Panc1 (cell line): ENCODE results near the gene HNRNPC. TPM values are rescaled to one million over a fixed set of nuclear protein-coding genes. Genes with fewer than 3 reads are reported as not detected.
"Not testable (repeated sequence)": the region's sequence is repeated elsewhere in the genome, so short reads cannot be mapped to it uniquely, and the experiment has no call there.

Experiments
- ATAC-seq: fragments of 200-7000 bp; cut with Tn5 transposase; 2 replicates; pipeline ENCODE4 v1.9.1; 2020; ENCODE audit warnings: mild to moderate bottlenecking, moderate library complexity
- BruUV-seq: library from RNA; stranded (reverse); fragments of 400-500 nt; replicated peaks from 2 replicates; lab custom pipeline; 2021; lab: Mats Ljungman, UMichigan
- CTCF ChIA-PET: fragments of 300-600 bp; sonication (Branson Sonifier 250); formaldehyde crosslinking; loops from one replicate; lab custom pipeline; 2022; ENCODE audit warnings: antibody characterized with exemption; lab: Charles Lee
- POLR2A ChIA-PET: fragments of 300-600 bp; sonication (Branson Sonifier 250); formaldehyde crosslinking; loops from one replicate; lab custom pipeline; 2022; ENCODE audit warnings: antibody characterized with exemption; lab: Charles Lee
- DNase-seq: peaks from one replicate; pipeline ENCODE4 v3.0.0-alpha.2; 2010; ENCODE audit warnings: low read depth, low spot score
- H3K27ac ChIP-seq: 2 replicates; pipeline ENCODE4 v1.5.1; 2011; ENCODE audit warnings: mild to moderate bottlenecking, low read length, inconsistent platforms
- H3K27me3 ChIP-seq: fragments of 200-500 bp; sonication (Bioruptor generic); 2 replicates; pipeline ENCODE4 v1.6.0; 2014; ENCODE audit warnings: low read length, inconsistent platforms; ENCODE audit not compliant: control insufficient read depth, insufficient read depth
- H3K36me3 ChIP-seq: fragments of 200-500 bp; sonication (Bioruptor generic); 2 replicates; pipeline ENCODE4 v1.5.1; 2014; ENCODE audit warnings: inconsistent platforms, mild to moderate bottlenecking, low read length, moderate library complexity; ENCODE audit not compliant: control insufficient read depth, insufficient read depth
- H3K4me1 ChIP-seq: 2 replicates; pipeline ENCODE4 v1.5.1; 2011; ENCODE audit warnings: inconsistent platforms, mild to moderate bottlenecking, low read length, moderate library complexity; ENCODE audit not compliant: control insufficient read depth, insufficient read depth
- H3K4me3 ChIP-seq, 2 experiments: 2 replicates each; pipeline ENCODE4 v1.5.1; 2011 to 2012; ENCODE audit warnings: low read depth in 2 of 2, low read length in 2 of 2, mild to moderate bottlenecking in 2 of 2, inconsistent platforms in 1 of 2, moderate library complexity in 1 of 2
- H3K9me3 ChIP-seq: fragments of 200-500 bp; sonication (Bioruptor generic); 2 replicates; pipeline ENCODE4 v1.5.1; 2014; ENCODE audit warnings: low read depth, mild to moderate bottlenecking, inconsistent platforms, low read length, moderate library complexity; ENCODE audit not compliant: control insufficient read depth, insufficient read depth
- CTCF ChIP-seq: fragments of 450-650 bp; IDR thresholded peaks from 2 replicates; pipeline ENCODE4 v1.5.1; 2017; ENCODE audit warnings: mild to moderate bottlenecking
- POLR2AphosphoS5 ChIP-seq: IDR thresholded peaks from 2 replicates; pipeline ENCODE4 v1.6.1; 2012; ENCODE audit warnings: mild to moderate bottlenecking, low read depth, low read length, moderate library complexity
- SIN3A ChIP-seq: IDR thresholded peaks from 2 replicates; pipeline ENCODE4 v1.6.1; 2012; ENCODE audit warnings: low read depth, mild to moderate bottlenecking, low read length, moderate library complexity, borderline replicate concordance; ENCODE audit not compliant: insufficient read depth
- TCF7L2 ChIP-seq: IDR thresholded peaks from 2 replicates; pipeline ENCODE4 v1.6.1; 2011; ENCODE audit warnings: mild to moderate bottlenecking, low read depth, low read length, inconsistent platforms
- in situ Hi-C: cut with HindIII; loops from 2 replicates; pipeline ENCODE4 v1.10.0; 2016; ENCODE audit warnings: low sequenced_read_pairs, low pct_unique_long_range_greater_than_20kb
- intact Hi-C: fragments of 100-400 bp; cut with micrococcal nuclease; formaldehyde crosslinking; loops from one replicate; pipeline ENCODE4 v1.10.0; 2022; ENCODE audit not compliant: unreplicated experiment
- total RNA-seq: library from RNA; stranded (reverse); gene quantifications from one replicate; pipeline ENCODE4 v1.2.1, GENCODE V29; 2021; ENCODE audit not compliant: unreplicated experiment
- TF ChIP-seq, protein P1 (sequence below), 2 experiments: IDR thresholded peaks; 2 replicates each; pipeline ENCODE4 v1.6.1; 2011 to 2012; ENCODE audit warnings: low read depth in 2 of 2, control low read depth in 1 of 2, low read length in 1 of 2, mild to moderate bottlenecking in 1 of 2, moderate library complexity in 1 of 2; ENCODE audit not compliant: insufficient read depth in 1 of 2

HNRNPC gene
- total RNA-seq, 1 experiment from 2014 or later: 537 TPM

- Histone ChIP-seq H3K27me3 (no peaks in the 10 kb centered on the region), H3K4me1 (peaks cover 14% of the 10 kb centered on the region), H3K36me3 (peaks cover 46% of the 10 kb centered on the region), H3K9me3 (no peaks in the 10 kb centered on the region), H3K4me3 (no peak overlapping the region), H3K27ac (no peak overlapping the region)
- in situ Hi-C loops (no loop called here), intact Hi-C loops (no loop called here)
- TF ChIP-seq SIN3A: no peak
- TF ChIP-seq, protein P1, sequence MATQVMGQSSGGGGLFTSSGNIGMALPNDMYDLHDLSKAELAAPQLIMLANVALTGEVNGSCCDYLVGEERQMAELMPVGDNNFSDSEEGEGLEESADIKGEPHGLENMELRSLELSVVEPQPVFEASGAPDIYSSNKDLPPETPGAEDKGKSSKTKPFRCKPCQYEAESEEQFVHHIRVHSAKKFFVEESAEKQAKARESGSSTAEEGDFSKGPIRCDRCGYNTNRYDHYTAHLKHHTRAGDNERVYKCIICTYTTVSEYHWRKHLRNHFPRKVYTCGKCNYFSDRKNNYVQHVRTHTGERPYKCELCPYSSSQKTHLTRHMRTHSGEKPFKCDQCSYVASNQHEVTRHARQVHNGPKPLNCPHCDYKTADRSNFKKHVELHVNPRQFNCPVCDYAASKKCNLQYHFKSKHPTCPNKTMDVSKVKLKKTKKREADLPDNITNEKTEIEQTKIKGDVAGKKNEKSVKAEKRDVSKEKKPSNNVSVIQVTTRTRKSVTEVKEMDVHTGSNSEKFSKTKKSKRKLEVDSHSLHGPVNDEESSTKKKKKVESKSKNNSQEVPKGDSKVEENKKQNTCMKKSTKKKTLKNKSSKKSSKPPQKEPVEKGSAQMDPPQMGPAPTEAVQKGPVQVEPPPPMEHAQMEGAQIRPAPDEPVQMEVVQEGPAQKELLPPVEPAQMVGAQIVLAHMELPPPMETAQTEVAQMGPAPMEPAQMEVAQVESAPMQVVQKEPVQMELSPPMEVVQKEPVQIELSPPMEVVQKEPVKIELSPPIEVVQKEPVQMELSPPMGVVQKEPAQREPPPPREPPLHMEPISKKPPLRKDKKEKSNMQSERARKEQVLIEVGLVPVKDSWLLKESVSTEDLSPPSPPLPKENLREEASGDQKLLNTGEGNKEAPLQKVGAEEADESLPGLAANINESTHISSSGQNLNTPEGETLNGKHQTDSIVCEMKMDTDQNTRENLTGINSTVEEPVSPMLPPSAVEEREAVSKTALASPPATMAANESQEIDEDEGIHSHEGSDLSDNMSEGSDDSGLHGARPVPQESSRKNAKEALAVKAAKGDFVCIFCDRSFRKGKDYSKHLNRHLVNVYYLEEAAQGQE (IDR thresholded peaks at IDR 0.05; ENCODE audit: insufficient read depth in 1 of 2, low read depth in 2 of 2, low read length in 1 of 2): no peak
- TF ChIP-seq POLR2AphosphoS5: no peak
- TF ChIP-seq CTCF: no peak
- TF ChIP-seq TCF7L2: no peak
- no peak for DNase-seq
- no TSS peak for BruUV-seq
- ATAC-seq: no peak
- ChIA-PET POLR2A (no interaction called here), CTCF (no interaction called here)
Measured at GRCh38 chr14:21215130-21215878, 53.9 kb downstream of the HNRNPC start.

DNA sequence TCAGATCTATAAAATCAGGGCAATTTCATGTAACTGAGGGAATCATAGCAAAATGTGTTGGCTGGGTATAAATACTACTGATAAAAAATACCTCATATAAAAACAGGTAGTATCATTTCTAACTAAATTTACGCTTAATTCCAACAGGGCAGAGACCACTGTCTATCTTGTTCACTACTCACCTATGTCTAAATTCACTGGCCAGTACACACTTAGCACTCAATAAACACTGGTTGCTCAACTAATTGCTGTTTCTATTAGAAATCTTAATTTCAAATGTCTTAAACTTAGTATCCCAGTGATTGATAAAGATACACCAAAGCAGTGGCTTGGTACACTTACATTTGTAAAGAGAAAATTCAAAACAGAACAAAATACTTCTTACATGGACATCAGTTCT, 55.6 kb downstream of the HNRNPC start:
- Histone ChIP-seq H3K36me3 (peaks cover 54% of the 10 kb centered on the region), H3K27me3 (no peaks in the 10 kb centered on the region), H3K27ac (no peak overlapping the region), H3K9me3 (no peaks in the 10 kb centered on the region), H3K4me1 (peaks cover 7% of the 10 kb centered on the region), H3K4me3 (no peak overlapping the region)
- intact Hi-C loops: no loop called here
- no peak for DNase-seq
- BruUV-seq: no TSS peak
- in situ Hi-C loops: no loop called here
- ChIA-PET CTCF (no interaction called here), POLR2A (no interaction called here)
- TF ChIP-seq, protein P1 (IDR thresholded peaks at IDR 0.05; ENCODE audit: insufficient read depth in 1 of 2, low read depth in 2 of 2, low read length in 1 of 2): no peak
- TF ChIP-seq SIN3A (no peak), TCF7L2 (no peak), CTCF (no peak), POLR2AphosphoS5 (no peak)
- no peak for ATAC-seq

DNA sequence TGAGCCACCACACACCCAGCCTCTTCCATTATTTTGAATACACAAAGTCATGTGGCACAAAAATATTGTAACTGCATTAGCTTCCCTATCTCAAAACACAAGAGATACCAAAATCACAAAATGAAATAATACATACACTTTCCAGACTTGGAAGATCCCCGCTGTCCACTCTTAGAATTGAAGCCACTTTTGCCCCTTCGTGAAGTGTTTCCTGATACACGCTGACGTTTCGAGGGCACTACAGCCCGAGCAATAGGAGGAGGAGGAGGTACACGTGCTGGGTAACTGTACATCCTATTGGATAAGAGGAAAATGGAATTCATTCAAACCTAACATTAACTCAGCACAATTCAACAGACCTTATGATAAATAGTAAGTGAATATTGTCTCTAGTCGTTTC, 56.4 kb downstream of the HNRNPC start:
- H3K4me1 ChIP-seq, H3K4me3 ChIP-seq, CTCF ChIA-PET, DNase-seq, H3K27ac ChIP-seq, intact Hi-C loops, BruUV-seq, ATAC-seq, H3K9me3 ChIP-seq, H3K27me3 ChIP-seq, in situ Hi-C loops: not testable (repeated sequence)
- POLR2A ChIA-PET: interaction anchor here (0.7 kb wide), 1 partner anchor 34 kb away, joined by 3 read pairs; no protein-coding TSS in a partner anchor
- H3K36me3 ChIP-seq: peaks cover 63% of the 10 kb centered on the region
